K562 (cell line): ENCODE results near the gene PXN.

Experiments used
- ARID3A ChIP-seq: IDR thresholded peaks from 2 replicates; pipeline ENCODE4 v1.6.1; 2012; ENCODE audit warnings: low read depth, low read length, improper control_type of control experiment, borderline replicate concordance
- BRD9 ChIP-seq: fragments of 450-650 bp; IDR thresholded peaks from 2 replicates; pipeline ENCODE4 v1.6.1; 2018; ENCODE audit warnings: low read depth; ENCODE audit not compliant: partially characterized antibody
- CTCF ChIP-seq, 3 experiments: IDR thresholded peaks in 2 of 3; conservative IDR thresholded peaks in 1 of 3; 2 replicates each; pipeline ENCODE4 v1.5.1; 2011 to 2012; ENCODE audit warnings: low read length in 3 of 3, mild to moderate bottlenecking in 3 of 3, control low read depth in 2 of 3, improper control_type of control experiment in 1 of 3, inconsistent platforms in 1 of 3, low read depth in 1 of 3, mixed read lengths in 1 of 3, moderate library complexity in 1 of 3; ENCODE audit not compliant: insufficient read depth in 2 of 3
- XRCC5 ChIP-seq: fragments of 200-400 bp; formaldehyde crosslinking; IDR thresholded peaks from 2 replicates; pipeline ENCODE4 v1.6.1; 2017; ENCODE audit warnings: low read depth, mild to moderate bottlenecking, low read length
- ZNF174 ChIP-seq: fragments of 250-450 bp; sonication (Bioruptor Pico); IDR thresholded peaks from 2 replicates; pipeline ENCODE4 v1.4.0; 2020; ENCODE audit warnings: mild to moderate bottlenecking

GRCh38 chr12:120206228-120206627 lies 59.3 kb downstream of the PXN start:
- TF ChIP-seq BRD9: no peak
- no peak for TF ChIP-seq CTCF (IDR thresholded peaks at IDR 0.05 in 2 of 3, conservative IDR thresholded peaks at IDR 0.05 in 1 of 3; ENCODE audit: insufficient read depth in 2 of 3, low read depth in 1 of 3, low read length in 3 of 3)
- TF ChIP-seq XRCC5: no peak
- TF ChIP-seq ZNF174 (CRISPR knock-in tag): no peak
- no peak for TF ChIP-seq ARID3A
